Adipocyte (in vitro differentiated cells): ENCODE results near the gene ZNF511.

Source experiments
- DNase-seq: peaks from one replicate; pipeline ENCODE4 v3.0.0-alpha.2; 2015; ENCODE audit warnings: low read depth
- H3K27me3 ChIP-seq: replicated peaks from 2 replicates; pipeline ENCODE4 v1.7.0; 2013; ENCODE audit warnings: mild to moderate bottlenecking, low read length, moderate library complexity; ENCODE audit not compliant: control insufficient read depth, insufficient read depth
- H3K36me3 ChIP-seq: 2 replicates; pipeline ENCODE4 v1.7.0; 2013; ENCODE audit warnings: low read length, mild to moderate bottlenecking, moderate library complexity; ENCODE audit not compliant: control insufficient read depth, insufficient read depth, severe bottlenecking
- H3K4me1 ChIP-seq: 2 replicates; pipeline ENCODE4 v1.7.0; 2013; ENCODE audit warnings: mild to moderate bottlenecking, low read length, moderate library complexity; ENCODE audit not compliant: control insufficient read depth, insufficient read depth
- H3K4me3 ChIP-seq: 2 replicates; pipeline ENCODE4 v1.7.0; 2013; ENCODE audit warnings: mild to moderate bottlenecking, low read length, moderate library complexity
- H3K9ac ChIP-seq: 2 replicates; pipeline ENCODE4 v1.7.0; 2013; ENCODE audit warnings: mild to moderate bottlenecking, low read length, moderate library complexity
- H3K9me3 ChIP-seq: 2 replicates; pipeline ENCODE4 v1.7.0; 2013; ENCODE audit warnings: mild to moderate bottlenecking, low read length, moderate library complexity; ENCODE audit not compliant: control insufficient read depth

Gene ZNF511

GRCh38 chr10:133267829-133268228, 40.9 kb upstream of the ZNF511 start:
- H3K9me3 ChIP-seq, result no peaks in the 10 kb centered on the region
- no peaks in the 10 kb centered on the region for H3K27me3 ChIP-seq
- no peak overlapping the region for H3K4me3 ChIP-seq
- H3K4me1 ChIP-seq, result peaks cover 12% of the 10 kb centered on the region
- H3K9ac ChIP-seq, result no peak overlapping the region
- H3K36me3 ChIP-seq, result no peaks in the 10 kb centered on the region
- DNase-seq, result no peak

DNA sequence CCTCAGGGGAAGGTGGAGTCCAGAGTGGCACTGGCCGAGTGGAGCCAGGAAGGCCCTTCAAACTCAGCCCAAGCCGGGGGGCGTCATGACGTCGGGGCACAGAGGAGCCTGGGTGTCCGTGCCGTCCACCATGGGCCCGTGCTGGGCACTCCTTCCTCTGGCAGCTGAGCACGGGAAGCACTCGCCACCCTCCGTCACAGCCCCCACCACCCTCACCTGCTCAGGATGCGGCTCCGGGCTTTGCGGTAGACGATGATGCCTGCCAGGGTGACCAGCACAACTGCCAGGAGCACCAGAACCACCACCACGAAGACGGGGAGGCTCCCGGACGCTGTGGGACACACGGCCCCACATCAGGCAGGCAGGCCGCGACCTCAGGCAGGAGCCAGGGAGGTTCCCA, 40.2 kb upstream of the ZNF511 start:
- Histone ChIP-seq H3K4me3 (no peak overlapping the region), H3K36me3 (no peaks in the 10 kb centered on the region), H3K27me3 (no peaks in the 10 kb centered on the region), H3K4me1 (peaks cover 12% of the 10 kb centered on the region), H3K9ac (no peak overlapping the region), H3K9me3 (no peaks in the 10 kb centered on the region)
- DNase-seq, result no peak

- Histone ChIP-seq H3K9ac (no peak overlapping the region), H3K4me3 (no peak overlapping the region), H3K36me3 (no peaks in the 10 kb centered on the region), H3K27me3 (no peaks in the 10 kb centered on the region), H3K4me1 (peaks cover 12% of the 10 kb centered on the region), H3K9me3 (no peaks in the 10 kb centered on the region)
- no peak for DNase-seq
These were observed 39.3 kb upstream of the ZNF511 start for GRCh38 chr10:133269367-133269766.

DNA sequence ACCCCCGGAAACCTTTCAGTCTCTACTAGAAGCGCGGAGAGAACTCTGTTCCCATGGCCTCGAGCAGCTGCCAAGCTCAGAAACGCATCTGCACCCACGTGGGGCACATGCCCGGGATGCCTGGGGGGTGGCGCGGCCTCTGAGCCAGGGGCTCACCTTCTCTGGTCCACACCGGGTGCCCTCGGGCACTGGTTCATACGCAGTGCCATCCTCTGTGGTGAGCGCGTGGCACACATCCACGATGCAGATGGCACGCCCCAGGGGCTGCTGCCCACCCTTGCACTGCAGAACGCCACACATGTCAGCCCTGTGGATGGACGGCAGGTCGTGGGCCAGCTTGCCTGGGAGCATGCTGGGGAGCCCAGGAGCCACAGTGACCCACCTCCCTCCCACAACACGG, 38.5 kb upstream of the ZNF511 start:
- H3K9me3 ChIP-seq, result no peaks in the 10 kb centered on the region
- no peaks in the 10 kb centered on the region for H3K27me3 ChIP-seq
- no peak overlapping the region for H3K4me3 ChIP-seq
- no peaks in the 10 kb centered on the region for H3K36me3 ChIP-seq
- DNase-seq, result no peak
- peaks cover 12% of the 10 kb centered on the region for H3K4me1 ChIP-seq
- no peak overlapping the region for H3K9ac ChIP-seq

DNA sequence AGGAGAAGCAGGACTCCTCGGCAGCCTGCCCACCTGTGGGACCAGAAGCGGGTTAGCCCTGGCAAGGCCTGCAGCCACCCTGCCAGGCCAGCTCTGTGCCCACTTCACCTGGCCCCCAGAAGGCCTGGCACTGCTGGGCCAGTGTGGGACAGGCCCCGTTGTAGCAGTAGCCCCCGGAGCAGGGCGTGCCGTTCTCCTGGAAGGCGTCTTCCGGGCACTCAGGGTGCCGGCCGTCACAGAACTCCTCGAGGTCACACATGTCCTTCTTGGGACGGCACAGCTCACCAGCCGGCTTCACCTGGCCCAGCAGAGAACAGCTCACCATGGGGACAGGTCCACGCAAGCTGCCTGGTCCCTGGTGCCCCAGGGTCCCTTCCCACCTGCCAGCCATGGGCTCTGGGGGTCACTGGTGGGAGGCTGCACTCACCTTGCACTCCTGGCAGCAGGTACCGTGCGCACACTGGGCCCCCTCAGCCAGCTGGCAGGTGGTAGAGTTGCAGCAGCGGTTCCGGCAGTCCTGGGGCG, 37.9 kb upstream of the ZNF511 start:
- Histone ChIP-seq H3K4me1 (peaks cover 6% of the 10 kb centered on the region), H3K9me3 (no peaks in the 10 kb centered on the region), H3K27me3 (peaks cover 2% of the 10 kb centered on the region), H3K36me3 (no peaks in the 10 kb centered on the region), H3K4me3 (no peak overlapping the region), H3K9ac (no peak overlapping the region)
- no peak for DNase-seq

GRCh38 chr10:133271521-133272300, 37.0 kb upstream of the ZNF511 start:
- no peaks in the 10 kb centered on the region for H3K36me3 ChIP-seq
- H3K9ac ChIP-seq, result no peak overlapping the region
- H3K9me3 ChIP-seq, result no peaks in the 10 kb centered on the region
- no peak overlapping the region for H3K4me3 ChIP-seq
- H3K4me1 ChIP-seq, result no peaks in the 10 kb centered on the region
- DNase-seq, result no peak
- H3K27me3 ChIP-seq, result peaks cover 8% of the 10 kb centered on the region

DNA sequence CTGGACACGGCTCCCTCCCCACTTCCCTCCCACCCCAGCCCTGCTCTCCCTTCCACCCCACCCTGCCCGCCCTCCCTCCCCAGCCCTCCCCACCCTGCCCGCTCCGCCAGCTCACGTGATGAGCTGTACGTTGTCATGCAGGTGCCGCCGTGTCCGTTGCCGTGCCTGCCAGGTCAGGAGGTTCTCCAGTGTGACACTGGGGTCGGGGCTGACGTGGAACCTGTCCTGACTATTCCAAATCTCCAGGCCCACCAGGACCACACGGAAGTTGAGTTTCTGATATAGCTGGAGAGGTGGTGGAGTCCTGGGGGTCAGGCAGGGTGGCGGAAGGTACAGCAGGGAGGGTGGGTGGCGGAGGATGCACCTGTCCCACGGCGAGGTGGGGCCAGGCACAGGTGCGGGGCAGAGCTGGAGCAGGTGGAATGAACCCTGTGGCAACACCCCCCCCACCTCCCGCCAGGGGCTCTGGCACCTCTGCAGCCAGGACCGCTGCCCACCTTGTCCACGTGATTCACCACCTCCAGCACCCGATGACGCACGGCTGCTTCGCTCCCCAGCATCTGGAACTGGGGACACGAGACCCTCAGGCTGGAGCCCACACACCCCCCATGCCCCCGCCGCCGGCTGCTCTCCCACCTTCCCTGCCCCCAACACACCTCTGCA, 36.3 kb upstream of the ZNF511 start:
- Histone ChIP-seq H3K36me3 (no peaks in the 10 kb centered on the region), H3K4me1 (no peaks in the 10 kb centered on the region), H3K4me3 (no peak overlapping the region), H3K9ac (no peak overlapping the region), H3K27me3 (peaks cover 8% of the 10 kb centered on the region), H3K9me3 (no peaks in the 10 kb centered on the region)
- no peak for DNase-seq

GRCh38 chr10:133272964-133273420, 35.7 kb upstream of the ZNF511 start:
- Histone ChIP-seq H3K27me3 (peaks cover 8% of the 10 kb centered on the region), H3K9ac (no peak overlapping the region), H3K4me1 (no peaks in the 10 kb centered on the region), H3K9me3 (no peaks in the 10 kb centered on the region), H3K4me3 (no peak overlapping the region), H3K36me3 (no peaks in the 10 kb centered on the region)
- no peak for DNase-seq

- H3K9ac ChIP-seq, result no peak overlapping the region
- no peaks in the 10 kb centered on the region for H3K36me3 ChIP-seq
- DNase-seq, result no peak
These were observed 35.1 kb upstream of the ZNF511 start for GRCh38 chr10:133273534-133274143.

GRCh38 chr10:133274751-133275683, 33.7 kb upstream of the ZNF511 start:
- Histone ChIP-seq H3K9ac (no peak overlapping the region), H3K36me3 (peaks cover 5% of the 10 kb centered on the region), H3K9me3 (no peaks in the 10 kb centered on the region), H3K4me1 (no peaks in the 10 kb centered on the region), H3K4me3 (no peak overlapping the region), H3K27me3 (peaks cover 8% of the 10 kb centered on the region)
- DNase-seq, result no peak

More at GRCh38 chr10:133273534-133274143, 35.1 kb upstream of the ZNF511 start:
- no peaks in the 10 kb centered on the region for H3K9me3 ChIP-seq
- no peak overlapping the region for H3K4me3 ChIP-seq
- no peaks in the 10 kb centered on the region for H3K4me1 ChIP-seq
- H3K27me3 ChIP-seq, result peaks cover 8% of the 10 kb centered on the region
